Gastrocnemius medialis (tissue), 4 donors: Measurements from ENCODE around the gene AHCYL1.

Experiments
- POLR2A ChIP-seq, 2 donors: fragments of 450-650 bp; IDR thresholded peaks; one replicate each; pipeline ENCODE4 v1.6.1; 2017; ENCODE audit warnings: antibody characterized with exemption in 2 of 2, mild to moderate bottlenecking in 2 of 2, moderate library complexity in 2 of 2
- TF ChIP-seq, protein P1 (sequence below), 5 experiments: fragments of 450-650 bp in 3 of 5; fragments of 200-600 bp in 2 of 5; sonication (generic) in 2 of 5; IDR thresholded peaks in 4 of 5; conservative IDR thresholded peaks in 1 of 5; 1 replicate in 4 of 5; 2 replicates in 1 of 5; pipeline ENCODE4 v1.5.1; 2016 to 2019; ENCODE audit warnings: antibody characterized with exemption in 5 of 5, mild to moderate bottlenecking in 3 of 5, moderate library complexity in 3 of 5

DNA sequence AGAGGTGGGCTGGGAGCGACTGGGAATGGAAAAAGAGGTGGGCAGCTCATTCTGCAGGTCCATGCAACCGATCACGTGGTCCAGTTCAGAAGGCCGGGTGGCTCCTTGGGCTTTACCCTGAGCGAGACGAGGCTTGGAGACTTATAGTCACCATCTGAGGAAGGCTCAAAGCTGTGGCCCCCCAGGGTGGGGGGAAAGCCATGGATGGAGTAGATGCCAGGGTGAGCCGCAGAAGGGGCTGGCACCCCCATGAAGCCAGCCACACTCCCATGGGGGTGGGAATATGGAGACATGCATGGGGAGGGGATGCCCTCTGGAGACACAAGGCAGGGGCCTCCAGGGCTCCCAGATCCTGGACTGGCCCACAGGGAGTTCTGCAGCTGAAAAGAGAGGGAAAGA is 76.1 kb downstream of the AHCYL1 start:
- TF ChIP-seq, protein P1, sequence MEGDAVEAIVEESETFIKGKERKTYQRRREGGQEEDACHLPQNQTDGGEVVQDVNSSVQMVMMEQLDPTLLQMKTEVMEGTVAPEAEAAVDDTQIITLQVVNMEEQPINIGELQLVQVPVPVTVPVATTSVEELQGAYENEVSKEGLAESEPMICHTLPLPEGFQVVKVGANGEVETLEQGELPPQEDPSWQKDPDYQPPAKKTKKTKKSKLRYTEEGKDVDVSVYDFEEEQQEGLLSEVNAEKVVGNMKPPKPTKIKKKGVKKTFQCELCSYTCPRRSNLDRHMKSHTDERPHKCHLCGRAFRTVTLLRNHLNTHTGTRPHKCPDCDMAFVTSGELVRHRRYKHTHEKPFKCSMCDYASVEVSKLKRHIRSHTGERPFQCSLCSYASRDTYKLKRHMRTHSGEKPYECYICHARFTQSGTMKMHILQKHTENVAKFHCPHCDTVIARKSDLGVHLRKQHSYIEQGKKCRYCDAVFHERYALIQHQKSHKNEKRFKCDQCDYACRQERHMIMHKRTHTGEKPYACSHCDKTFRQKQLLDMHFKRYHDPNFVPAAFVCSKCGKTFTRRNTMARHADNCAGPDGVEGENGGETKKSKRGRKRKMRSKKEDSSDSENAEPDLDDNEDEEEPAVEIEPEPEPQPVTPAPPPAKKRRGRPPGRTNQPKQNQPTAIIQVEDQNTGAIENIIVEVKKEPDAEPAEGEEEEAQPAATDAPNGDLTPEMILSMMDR (IDR thresholded peaks at IDR 0.05 in 4 of 5, conservative IDR thresholded peaks at IDR 0.05 in 1 of 5): no peak
- TF ChIP-seq POLR2A (IDR thresholded peaks at IDR 0.05): no peak
